CD4-positive, alpha-beta T cell (primary cell): Measurements from ENCODE around the gene ABCE1. TPM values are rescaled to one million over a fixed set of nuclear protein-coding genes. Genes with fewer than 3 reads are reported as not detected.
"Not testable (repeated sequence)": the region's sequence is repeated elsewhere in the genome, so short reads cannot be mapped to it uniquely, and the experiment has no call there.

Source experiments
- ATAC-seq: fragments of 200-7000 bp; cut with Tn5 transposase; one replicate; pipeline ENCODE4 v1.10.0; 2022; ENCODE audit warnings: mild to moderate bottlenecking; ENCODE audit not compliant: poor library complexity
- CTCF ChIA-PET: fragments of 350-600 bp; sonication (Branson Sonifier 250); formaldehyde crosslinking; loops from one replicate; lab custom pipeline; 2021; ENCODE audit warnings: antibody characterized with exemption, inconsistent platforms; lab: Charles Lee
- POLR2A ChIA-PET: fragments of 350-600 bp; sonication (Branson Sonifier 250); formaldehyde crosslinking; loops from one replicate; lab custom pipeline; 2021; ENCODE audit warnings: antibody characterized with exemption, inconsistent platforms; lab: Charles Lee
- DNase-seq, 14 experiments: peaks; one replicate each; pipeline ENCODE4 v3.0.0-alpha.2; 2013 to 2020; ENCODE audit warnings: mixed read lengths in 2 of 14
- H3K27ac ChIP-seq, 2 donors: one replicate each; pipeline versions ENCODE4 v1.5.1 to v1.7.0; 2013; ENCODE audit warnings: low read length in 2 of 2, low read depth in 1 of 2, mild to moderate bottlenecking in 1 of 2
- H3K27me3 ChIP-seq, 2 experiments: 1 replicate in 1 of 2; 2 replicates in 1 of 2; pipeline versions ENCODE4 v1.6.1 to v1.7.0; 2013; ENCODE audit warnings: low read length in 2 of 2, control low read depth in 1 of 2, mild to moderate bottlenecking in 1 of 2, moderate library complexity in 1 of 2; ENCODE audit not compliant: insufficient read depth in 2 of 2, control insufficient read depth in 1 of 2
- H3K36me3 ChIP-seq: one replicate; pipeline ENCODE4 v1.6.1; 2013; ENCODE audit warnings: low read length, control low read depth; ENCODE audit not compliant: insufficient read depth
- H3K4me1 ChIP-seq: one replicate; pipeline ENCODE4 v1.6.1; 2013; ENCODE audit warnings: low read length, control low read depth; ENCODE audit not compliant: insufficient read depth
- H3K4me3 ChIP-seq: one replicate; pipeline ENCODE4 v1.5.1; 2013; ENCODE audit warnings: mild to moderate bottlenecking, low read length, moderate library complexity
- H3K9me3 ChIP-seq, 2 experiments: 1 replicate in 1 of 2; 2 replicates in 1 of 2; pipeline versions ENCODE4 v1.6.1 to v1.7.0; 2013; ENCODE audit warnings: low read length in 2 of 2, mild to moderate bottlenecking in 2 of 2, control low read depth in 1 of 2, moderate library complexity in 1 of 2; ENCODE audit not compliant: control insufficient read depth in 1 of 2, insufficient read depth in 1 of 2
- H3K27ac Mint-ChIP-seq: one replicate; pipeline ENCODE4 v1.8.0; 2020; ENCODE audit warnings: mixed read lengths
- H3K27me3 Mint-ChIP-seq: one replicate; pipeline ENCODE4 v1.8.0; 2021; ENCODE audit warnings: mixed read lengths
- H3K36me3 Mint-ChIP-seq: one replicate; pipeline ENCODE4 v1.8.0; 2021; ENCODE audit warnings: low read depth, mixed read lengths
- H3K4me1 Mint-ChIP-seq: one replicate; pipeline ENCODE4 v1.8.0; 2021; ENCODE audit warnings: low read depth, mixed read lengths
- H3K4me3 Mint-ChIP-seq: one replicate; pipeline ENCODE4 v1.8.0; 2020; ENCODE audit warnings: mild to moderate bottlenecking, mixed read lengths
- H3K9me3 Mint-ChIP-seq: one replicate; pipeline ENCODE4 v1.8.0; 2020; ENCODE audit warnings: mixed read lengths
- CTCF ChIP-seq: fragments of 200-600 bp; IDR thresholded peaks from one replicate; pipeline ENCODE4 v1.8.0; 2022; ENCODE audit warnings: antibody characterized with exemption, mild to moderate bottlenecking
- intact Hi-C, 2 experiments: fragments of 100-400 bp; cut with DNase I in 1 of 2; cut with micrococcal nuclease in 1 of 2; formaldehyde crosslinking; loops; one replicate each; pipeline versions ENCODE4 v1.15.1 to v1.9.0; 2023 to 2025; cut with DNase I, micrococcal nuclease
- total RNA-seq, 174 experiments: library from RNA in 2 of 174; stranded (reverse) in 2 of 174; gene quantifications; one replicate each; pipeline ENCODE4 v1.2.3 and lab custom pipeline; 2021 to 2026

The ABCE1 gene
- total RNA-seq, 2 experiments from 2014 or later, result 50.1 to 50.6 TPM

GRCh38 chr4:145131848-145132247 lies 33.7 kb downstream of the ABCE1 start:
- CTCF ChIA-PET, result no interaction called here

GRCh38 chr4:145132511-145133098 lies 34.5 kb downstream of the ABCE1 start:
- peaks cover 78% of the 10 kb centered on the region for H3K36me3 Mint-ChIP-seq
- Histone ChIP-seq H3K36me3 (peaks cover 20% of the 10 kb centered on the region), H3K4me1 (no peaks in the 10 kb centered on the region), H3K27me3 (no peaks in the 10 kb centered on the region), H3K9me3 (no peaks in the 10 kb centered on the region), H3K4me3 (no peak overlapping the region), H3K27ac (no peak overlapping the region)
- no peak for DNase-seq
- H3K9me3 Mint-ChIP-seq, result no peaks in the 10 kb centered on the region
- ChIA-PET CTCF (interaction anchor here (0.9 kb wide), 1 partner anchor 13 kb away, joined by 3 read pairs; no protein-coding TSS in a partner anchor), POLR2A (interaction anchor here (0.7 kb wide), 1 partner anchor 46 kb away, joined by 3 read pairs; no protein-coding TSS in a partner anchor)
- peaks cover 46% of the 10 kb centered on the region for H3K4me1 Mint-ChIP-seq
- ATAC-seq, result no peak
- intact Hi-C loops, result no loop called here
- peak overlapping the region; percentile 79 for H3K27ac Mint-ChIP-seq
- no peak overlapping the region for H3K4me3 Mint-ChIP-seq
- no peak for TF ChIP-seq CTCF
- no peaks in the 10 kb centered on the region for H3K27me3 Mint-ChIP-seq

More at GRCh38 chr4:145131848-145132247, 33.7 kb downstream of the ABCE1 start:
- Mint-ChIP-seq H3K36me3 (peaks cover 79% of the 10 kb centered on the region), H3K4me3 (no peak overlapping the region), H3K27ac (peak overlapping the region; percentile 45), H3K9me3 (no peaks in the 10 kb centered on the region), H3K27me3 (no peaks in the 10 kb centered on the region), H3K4me1 (peaks cover 47% of the 10 kb centered on the region)
- Histone ChIP-seq H3K27me3 (no peaks in the 10 kb centered on the region), H3K27ac (no peak overlapping the region), H3K4me3 (no peak overlapping the region), H3K36me3 (peaks cover 25% of the 10 kb centered on the region), H3K4me1 (no peaks in the 10 kb centered on the region), H3K9me3 (no peaks in the 10 kb centered on the region)
- TF ChIP-seq CTCF, result no peak
- ATAC-seq (no peak), DNase-seq (no peak)
- POLR2A ChIA-PET, result no interaction called here
- intact Hi-C loops, result no loop called here

- ATAC-seq (peak; percentile 29), DNase-seq (peak in 1 of 14 experiments; percentile 23)
- H3K4me3 Mint-ChIP-seq, H3K27me3 ChIP-seq, H3K4me3 ChIP-seq, H3K9me3 Mint-ChIP-seq, CTCF ChIA-PET, H3K27me3 Mint-ChIP-seq, H3K9me3 ChIP-seq, H3K27ac ChIP-seq, H3K4me1 ChIP-seq, intact Hi-C loops: not testable (repeated sequence)
- Mint-ChIP-seq H3K27ac (peak overlapping the region; percentile 79), H3K36me3 (peaks cover 79% of the 10 kb centered on the region), H3K4me1 (peaks cover 34% of the 10 kb centered on the region)
- POLR2A ChIA-PET, result interaction anchor here (1.0 kb wide), 1 partner anchor 11 kb away, joined by 3 read pairs; no protein-coding TSS in a partner anchor
- peaks cover 38% of the 10 kb centered on the region for H3K36me3 ChIP-seq
These were observed 38.1 kb downstream of the ABCE1 start for GRCh38 chr4:145136219-145136618.

GRCh38 chr4:145148980-145149379 lies 50.9 kb downstream of the ABCE1 start:
- Histone ChIP-seq H3K27me3 (no peaks in the 10 kb centered on the region), H3K36me3 (peaks cover 93% of the 10 kb centered on the region), H3K4me1 (no peaks in the 10 kb centered on the region), H3K27ac (no peak overlapping the region), H3K9me3 (no peaks in the 10 kb centered on the region), H3K4me3 (no peak overlapping the region)
- POLR2A ChIA-PET, result no interaction called here
- DNase-seq (no peak), ATAC-seq (no peak)
- no peaks in the 10 kb centered on the region for H3K9me3 Mint-ChIP-seq
- H3K27ac Mint-ChIP-seq, result no peak overlapping the region
- H3K4me1 Mint-ChIP-seq, result no peaks in the 10 kb centered on the region
- CTCF ChIA-PET, result no interaction called here
- H3K27me3 Mint-ChIP-seq, result no peaks in the 10 kb centered on the region
- peaks cover 84% of the 10 kb centered on the region for H3K36me3 Mint-ChIP-seq
- TF ChIP-seq CTCF, result no peak
- H3K4me3 Mint-ChIP-seq, result no peak overlapping the region
- intact Hi-C loops, result no loop called here
